TTC549 (cell line): ENCODE data around the gene CCDC12.
"Not testable (repeated sequence)": the region's sequence is repeated elsewhere in the genome, so short reads cannot be mapped to it uniquely, and the experiment has no call there.

ENCODE experiments used
- FAIRE-seq: peaks from 2 replicates; lab custom pipeline; 2012; peaks lifted over from hg19 to GRCh38; lab: Jason Lieb, UNC

Gene CCDC12

GRCh38 chr3:46922426-46922825 lies 54.1 kb downstream of the CCDC12 start:
- FAIRE-seq = no peak

GRCh38 chr3:46921871-46922271 lies 54.7 kb downstream of the CCDC12 start:
- no peak for FAIRE-seq

DNA sequence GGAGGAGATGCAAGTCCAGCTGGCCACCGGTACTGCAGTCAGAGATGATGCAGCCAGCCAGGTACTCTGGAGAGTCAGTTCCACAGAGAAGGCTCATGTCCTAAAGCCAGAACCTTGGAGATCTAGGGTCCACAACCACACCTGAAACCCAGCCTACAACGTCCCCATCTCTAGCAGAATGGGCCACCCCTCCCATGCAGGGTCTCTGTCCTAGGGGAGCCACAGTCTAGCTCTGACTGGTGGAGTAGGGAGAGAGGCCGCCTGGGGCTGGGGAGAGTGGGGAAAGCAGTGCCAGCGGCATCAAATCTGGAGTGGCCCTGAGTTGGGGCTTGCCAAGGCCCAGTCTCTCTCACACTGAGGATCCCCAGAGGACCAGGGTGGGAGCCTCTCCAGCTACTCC lies 55.5 kb downstream of the CCDC12 start:
- FAIRE-seq = no peak

- FAIRE-seq = no peak
Measured at GRCh38 chr3:46918634-46919033, 57.9 kb downstream of the CCDC12 start.

DNA sequence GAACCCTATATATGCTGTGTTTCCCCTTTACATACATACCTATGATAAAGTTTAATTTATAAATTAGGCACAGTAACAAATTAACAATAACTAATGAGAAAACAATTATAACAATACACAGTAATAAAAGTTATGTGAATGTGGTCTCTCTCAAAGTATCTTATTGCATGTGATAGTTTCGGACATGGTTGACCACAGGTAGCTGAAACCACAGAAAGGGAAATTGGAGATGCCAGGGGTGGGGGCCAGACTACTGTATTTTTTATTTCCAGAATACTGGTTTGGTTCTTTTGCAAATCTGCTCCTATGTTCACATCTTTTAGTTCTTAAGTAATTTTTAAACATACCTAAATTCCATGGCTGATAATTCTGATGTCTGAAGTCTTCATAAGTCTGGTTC lies 58.3 kb downstream of the CCDC12 start:
- FAIRE-seq = no peak

DNA sequence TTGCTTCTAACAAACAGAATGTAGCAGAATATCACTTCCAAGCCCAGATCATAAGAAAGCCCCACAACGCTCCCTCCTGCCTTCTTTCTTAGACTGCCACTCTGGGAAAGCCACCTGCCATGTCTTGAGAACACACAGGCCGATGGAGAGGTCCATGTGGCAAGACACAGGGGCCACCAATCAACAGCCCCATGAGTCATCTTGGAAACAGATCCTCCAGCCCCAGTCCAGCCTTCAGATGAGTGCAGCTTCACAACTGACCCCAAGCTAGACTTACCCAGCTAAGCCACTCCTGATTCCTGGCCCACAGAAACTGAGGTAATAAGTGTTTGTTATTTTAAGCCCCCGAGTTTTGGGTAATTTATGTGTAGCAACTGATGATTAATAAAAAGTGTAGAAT lies 59.3 kb downstream of the CCDC12 start:
- FAIRE-seq = no peak

GRCh38 chr3:46916799-46917198 lies 59.7 kb downstream of the CCDC12 start:
- no peak for FAIRE-seq

- no peak for FAIRE-seq
Measured at GRCh38 chr3:46916278-46916677, 60.3 kb downstream of the CCDC12 start.

DNA sequence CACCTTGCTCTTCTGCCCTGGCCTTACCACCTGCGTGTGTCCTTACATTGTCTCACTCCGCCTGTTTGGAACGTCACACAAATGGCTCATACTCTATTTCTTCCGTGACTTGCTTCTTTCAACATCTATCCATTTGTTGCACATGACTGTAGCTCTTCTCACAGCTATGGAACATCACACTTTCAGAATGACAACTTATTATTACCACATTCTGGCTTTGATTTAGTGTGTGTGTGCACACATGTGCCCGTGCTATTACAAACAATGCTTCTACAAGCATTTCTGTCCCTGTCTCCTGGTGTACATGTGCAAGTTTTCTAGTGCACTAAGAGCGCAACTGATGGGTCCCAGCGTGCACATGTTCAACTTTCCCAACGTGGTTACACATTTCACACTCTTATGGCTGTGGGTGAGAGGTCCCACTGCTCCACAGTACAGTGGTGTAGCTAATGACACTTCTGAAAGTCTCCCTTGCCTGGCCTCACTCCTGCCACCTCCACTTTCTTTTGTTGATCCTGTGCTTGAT lies 61.2 kb downstream of the CCDC12 start:
- no peak for FAIRE-seq

DNA sequence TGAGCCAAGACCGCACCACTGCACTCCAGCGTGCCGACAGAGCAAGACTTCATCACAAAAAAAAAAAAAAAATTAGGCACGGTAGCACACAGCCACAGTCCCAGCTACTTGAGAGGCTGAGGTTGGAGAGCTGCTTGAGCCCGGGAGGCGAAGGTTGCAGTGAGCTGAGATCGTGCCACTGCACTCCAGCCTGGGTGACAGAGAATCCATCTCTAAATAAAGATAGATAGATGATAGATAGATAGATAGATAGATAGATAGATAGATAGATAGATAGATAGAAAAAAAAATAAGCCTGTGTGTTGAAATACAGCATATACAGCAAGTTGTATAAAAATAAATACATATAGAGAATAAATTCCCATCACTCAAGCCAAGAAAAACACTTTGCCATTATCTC lies 61.7 kb downstream of the CCDC12 start:
- FAIRE-seq = no peak

- FAIRE-seq = no peak
Measured at GRCh38 chr3:46913644-46914043, 62.9 kb downstream of the CCDC12 start.

DNA sequence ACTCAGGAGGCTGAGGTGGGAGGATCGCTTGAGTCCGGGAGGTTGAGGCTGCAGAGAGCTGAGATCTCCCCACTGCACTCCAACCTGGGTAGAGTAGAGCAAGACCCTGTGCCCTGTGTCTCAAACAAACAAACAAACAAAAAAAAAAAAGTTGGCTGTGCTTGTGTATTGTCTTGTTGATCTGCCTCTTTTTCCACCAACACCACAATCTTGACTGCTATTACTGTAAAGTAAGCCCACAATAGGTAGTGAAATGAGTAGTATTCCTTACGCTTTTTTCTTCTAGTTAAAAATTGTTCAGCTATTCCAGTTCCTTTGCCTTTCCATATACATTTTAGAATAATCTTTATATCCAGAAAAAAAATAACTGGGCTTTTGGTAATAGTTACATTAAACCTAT lies 63.6 kb downstream of the CCDC12 start:
- FAIRE-seq = no peak

- FAIRE-seq = not testable (repeated sequence)
Measured at GRCh38 chr3:46910914-46911313, 65.6 kb downstream of the CCDC12 start.

DNA sequence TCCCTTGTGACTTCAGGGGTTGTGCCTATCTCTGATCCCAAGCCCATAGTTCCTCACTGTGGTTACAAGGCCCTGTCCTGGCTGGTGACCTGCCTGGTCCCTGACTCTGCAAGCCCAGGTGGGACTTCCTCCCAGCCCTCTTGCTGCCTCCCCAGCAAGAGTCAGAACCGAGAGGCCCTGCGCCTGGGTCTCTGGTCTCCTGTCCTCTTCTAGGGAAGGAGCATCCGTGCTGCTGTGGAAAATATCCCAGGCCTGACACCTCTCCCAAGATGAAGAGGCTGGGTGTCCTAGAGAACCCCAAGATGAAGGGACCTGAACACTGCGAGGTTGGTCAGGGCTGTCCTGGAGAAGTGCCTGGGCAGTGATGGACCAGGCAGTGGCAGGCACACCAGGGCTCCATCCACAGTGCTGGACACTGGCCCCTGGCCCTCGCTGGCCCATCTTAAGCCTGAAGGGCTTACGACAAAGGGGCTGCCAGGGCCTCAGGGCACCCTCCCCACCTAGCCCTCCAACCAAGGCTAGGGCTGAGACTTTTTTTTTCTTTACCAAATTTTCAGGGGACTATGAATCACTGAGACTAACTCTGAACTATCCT lies 66.3 kb downstream of the CCDC12 start:
- FAIRE-seq = no peak

DNA sequence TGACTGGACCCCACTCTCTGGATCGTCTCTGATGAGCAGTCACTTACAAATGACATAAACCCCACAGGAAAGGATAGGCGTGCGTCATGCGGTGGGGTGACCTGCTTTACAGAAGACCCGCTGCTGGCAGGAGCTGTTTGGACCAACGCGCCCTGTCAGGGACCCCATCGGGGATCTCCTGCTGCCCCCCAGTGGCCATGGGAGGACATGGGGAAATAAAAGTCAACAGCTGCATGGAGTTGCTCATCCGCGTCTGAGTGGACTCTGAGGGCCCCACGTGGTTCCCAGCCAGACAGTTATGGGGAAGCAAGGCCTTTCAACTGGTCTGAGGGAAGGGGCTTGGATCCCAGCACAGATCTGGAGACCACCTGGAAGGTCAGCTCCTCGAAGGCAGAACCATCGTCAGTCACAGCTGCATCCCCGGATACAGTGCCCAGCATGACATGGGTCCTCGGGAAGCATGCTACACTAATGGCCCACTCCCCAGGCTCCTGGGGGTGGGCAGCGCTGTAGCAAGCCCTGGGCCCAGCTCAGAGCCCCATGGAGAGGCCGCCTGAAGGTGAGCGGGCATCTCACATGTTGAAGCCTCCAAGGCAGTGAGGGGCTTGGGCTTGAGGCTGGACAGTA lies 66.9 kb downstream of the CCDC12 start:
- no peak for FAIRE-seq

DNA sequence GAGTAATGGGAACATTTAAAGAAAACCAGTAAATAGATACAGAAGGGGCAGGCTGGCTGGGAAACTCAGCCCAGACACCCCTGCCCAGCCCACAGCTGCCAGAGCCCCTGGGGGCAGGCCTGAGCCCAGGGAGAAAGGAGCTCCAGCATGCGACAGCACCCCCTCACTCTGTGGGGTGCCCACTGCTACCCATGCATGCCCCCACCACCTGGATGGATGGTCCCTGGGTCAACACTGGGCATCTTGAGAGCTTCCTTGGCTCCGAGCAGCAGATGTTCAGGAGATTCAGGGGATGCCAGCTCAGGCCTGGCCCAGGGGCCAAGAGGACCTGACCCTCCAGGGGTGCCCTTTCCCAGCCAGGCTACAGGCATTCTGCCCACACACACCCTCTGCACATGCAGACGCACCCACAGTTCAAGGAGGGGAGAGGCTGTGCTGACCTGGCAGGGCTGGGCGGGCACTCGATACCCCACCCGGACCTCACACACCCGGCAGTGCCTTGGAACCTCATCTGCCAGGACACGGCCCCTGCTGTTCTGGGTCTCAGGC lies 67.5 kb downstream of the CCDC12 start:
- no peak for FAIRE-seq

DNA sequence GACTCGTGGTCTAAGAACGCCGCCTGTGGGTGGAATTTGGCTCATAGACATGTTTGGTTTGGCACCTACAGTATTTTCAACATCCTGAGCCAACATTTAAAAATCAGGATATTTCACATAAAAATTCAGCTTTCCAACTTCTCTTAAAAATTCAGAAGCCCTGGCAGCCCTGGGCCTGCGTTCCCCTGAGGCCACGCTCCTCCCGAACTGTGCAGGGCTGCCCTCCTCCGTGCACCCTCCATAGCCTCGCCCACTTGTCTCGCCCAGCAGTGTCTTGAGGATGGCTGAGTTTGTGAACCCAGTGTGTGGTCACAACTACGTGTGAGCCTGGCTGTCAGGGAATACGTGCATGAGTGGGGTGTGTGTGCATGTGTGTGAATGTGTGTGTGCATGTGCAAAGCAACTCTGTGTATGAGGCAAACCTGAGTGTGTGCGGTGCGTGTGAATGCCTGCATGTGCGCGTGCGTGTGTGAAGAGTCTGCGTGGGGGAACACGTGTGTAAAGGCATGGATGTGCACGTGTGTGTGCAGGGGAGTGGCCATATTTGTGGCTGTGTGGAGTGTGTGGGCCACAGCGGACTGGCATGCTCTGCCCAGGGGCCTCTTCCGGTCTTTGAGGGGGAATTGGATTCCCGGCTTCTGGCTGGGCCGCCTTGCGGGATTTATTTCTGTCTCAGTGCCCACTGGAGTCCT lies 68.1 kb downstream of the CCDC12 start:
- FAIRE-seq = no peak

DNA sequence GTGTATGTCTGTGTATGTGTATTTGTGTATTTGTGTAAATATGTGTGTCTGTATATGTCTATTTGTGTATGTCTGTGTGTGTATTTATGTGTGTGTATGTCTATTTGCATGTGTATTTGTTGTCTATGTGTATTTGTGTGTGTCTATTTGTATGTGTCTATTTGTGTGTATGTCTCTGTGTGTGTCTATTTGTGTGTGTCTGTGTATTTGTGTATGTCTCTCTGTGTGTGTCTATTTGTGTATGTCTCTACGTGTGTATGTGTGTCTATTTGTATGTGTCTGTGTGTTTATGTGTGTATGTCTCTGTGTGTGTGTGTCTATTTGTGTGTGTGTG lies 68.6 kb downstream of the CCDC12 start:
- no peak for FAIRE-seq

DNA sequence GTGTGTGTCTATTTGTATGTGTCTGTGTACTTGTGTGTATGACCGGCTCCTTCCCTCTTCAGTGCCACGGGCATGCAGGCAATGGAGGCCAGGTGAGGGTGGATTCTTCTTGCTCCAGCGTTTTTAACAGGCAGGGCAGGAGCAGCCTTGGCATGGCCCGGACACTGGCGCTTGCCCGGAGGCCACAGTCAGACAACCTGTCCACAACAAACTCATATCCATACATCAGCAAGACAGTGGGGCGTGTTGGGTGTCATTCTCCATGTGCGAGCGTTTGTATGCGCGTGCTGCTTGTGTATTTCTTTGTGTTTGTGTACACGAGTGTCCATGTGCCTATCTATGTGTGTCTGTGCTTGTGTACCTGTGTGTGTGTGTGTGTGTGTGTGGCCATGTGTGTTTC lies 69.3 kb downstream of the CCDC12 start:
- no peak for FAIRE-seq

GRCh38 chr3:46906471-46907058 lies 70.0 kb downstream of the CCDC12 start:
- FAIRE-seq = no peak

GRCh38 chr3:46905661-46906451 lies 70.7 kb downstream of the CCDC12 start:
- no peak for FAIRE-seq

GRCh38 chr3:46905213-46905560 lies 71.4 kb downstream of the CCDC12 start:
- FAIRE-seq = no peak
